ENCODE data around the gene NCOA4. TPM values are rescaled to one million over a fixed set of nuclear protein-coding genes. Genes with fewer than 3 reads are reported as not detected.
"Not testable (repeated sequence)": the region's sequence is repeated elsewhere in the genome, so short reads cannot be mapped to it uniquely, and the experiment has no call there.

The NCOA4 gene
- total and polyA plus RNA-seq, 2 of the 8 experiments (the other 6 are each of a cell fraction or from before 2014, with no cell fraction given) = 28.9 to 65.2 TPM

DNA sequence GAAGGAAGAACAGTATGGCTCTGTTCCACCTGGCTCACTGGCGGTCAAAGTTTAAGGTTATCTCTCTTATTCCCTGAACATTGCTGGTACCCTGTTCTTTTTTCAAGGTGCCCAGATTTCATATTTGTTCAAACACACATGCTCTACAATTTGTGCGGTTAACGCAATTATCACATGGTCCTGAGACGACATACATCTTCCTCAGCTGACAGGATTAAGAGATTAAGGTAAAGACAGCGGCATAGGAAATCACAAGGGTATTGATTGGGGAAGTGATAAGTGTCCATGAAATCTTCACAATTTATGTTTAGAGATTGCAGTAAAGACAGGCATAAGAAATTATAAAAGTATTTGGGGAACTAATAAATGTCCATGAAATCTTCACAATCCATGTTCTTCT, 30.5 kb downstream of the NCOA4 start:
- not testable (repeated sequence) for H4K5ac ChIP-seq (ENCODE audit: insufficient read length, low read depth, low read length); H2BK12ac ChIP-seq (ENCODE audit: low read depth, low read length); H2BK20ac ChIP-seq (ENCODE audit: low read length); H4K91ac ChIP-seq (replicated peaks; ENCODE audit: insufficient read length, low read length); H2AK5ac ChIP-seq (ENCODE audit: low read depth, low read length); H4K20me1 ChIP-seq (replicated peaks in 1 of 2; ENCODE audit: control insufficient read depth in 1 of 2, insufficient read depth in 2 of 2, low read length in 2 of 2); H3K9ac ChIP-seq (replicated peaks in 1 of 4; ENCODE audit: extremely low read depth in 1 of 4, low read depth in 3 of 4, low read length in 3 of 4); H3K4me3 ChIP-seq (ENCODE audit: extremely low read depth in 1 of 4, insufficient read depth in 2 of 4, low read depth in 3 of 4, low read length in 4 of 4); H2BK15ac ChIP-seq (ENCODE audit: low read length); DNase-seq (ENCODE audit: low read depth in 1 of 2, low spot score in 2 of 2); H3K18ac ChIP-seq (ENCODE audit: extremely low read depth, low read length); H3K4me2 ChIP-seq (ENCODE audit: insufficient read depth in 1 of 2, low read depth in 2 of 2, low read length in 2 of 2); H3K9me3 ChIP-seq (ENCODE audit: insufficient read depth in 2 of 2, low read depth in 1 of 2, low read length in 1 of 2); H3K27me3 ChIP-seq (replicated peaks in 1 of 4; ENCODE audit: control insufficient read depth in 3 of 4, extremely low read depth in 1 of 4, insufficient read depth in 3 of 4, low read length in 3 of 4); H3K79me1 ChIP-seq (ENCODE audit: low read depth, low read length); H3K23ac ChIP-seq (ENCODE audit: insufficient read length); H3K79me2 ChIP-seq (ENCODE audit: control insufficient read depth in 1 of 2, insufficient read depth in 2 of 2, low read length in 2 of 2); H3K56ac ChIP-seq (replicated peaks; ENCODE audit: insufficient read length, low read depth, low read length); FAIRE-seq; H3K27ac ChIP-seq (ENCODE audit: low read depth, low read length); H3K4ac ChIP-seq (replicated peaks; ENCODE audit: insufficient read length, low read depth, low read length); H3K14ac ChIP-seq (ENCODE audit: insufficient read length); H2BK5ac ChIP-seq (ENCODE audit: low read depth, low read length); H2BK120ac ChIP-seq (replicated peaks; ENCODE audit: low read depth, low read length); H3K23me2 ChIP-seq (ENCODE audit: low read depth, low read length); H2AFZ ChIP-seq (ENCODE audit: low read length); H4K8ac ChIP-seq (ENCODE audit: extremely low read depth, insufficient read depth, low read length); H3K4me1 ChIP-seq (replicated peaks in 1 of 4; ENCODE audit: control insufficient read depth in 3 of 4, insufficient read depth in 4 of 4, low read length in 3 of 4)
- ChIA-PET POLR2A (ENCODE audit: partially characterized antibody) (interaction anchor here (0.5 kb wide), 1 partner anchor 31 kb away, joined by 4 read pairs; no protein-coding TSS in a partner anchor), CTCF (ENCODE audit: partially characterized antibody) (interaction anchor here (1.9 kb wide), 1 partner anchor 22 kb away, joined by 5 read pairs; no protein-coding TSS in a partner anchor)
- 94% methylated on average over 5 of the region's 5 CpGs; no CpG with 5 or more reads in 1 of the 2 experiments for WGBS, 2 experiments (ENCODE audit: extremely low coverage in 1 of 2, insufficient coverage in 1 of 2, insufficient read length in 1 of 2, insufficient replicate concordance in 2 of 2, low coverage in 1 of 2, low lambda C conversion rate in 2 of 2, missing lambda C conversion rate in 1 of 2)
- H3K36me3 ChIP-seq (ENCODE audit: control insufficient read depth in 2 of 4, insufficient read depth in 4 of 4, low read length in 3 of 4) = peaks cover 14 to 53% (median 31%) of the 10 kb centered on the region in 4 experiments
